Stimulated activated CD8-positive, alpha-beta memory T cell treated with anti-CD3 and anti-CD28 coated beads, Interleukin-4, amount 100 ng/mL, for 24 hours (primary cell): Measurements from ENCODE around the gene STAG2.
"Not testable (repeated sequence)": the region's sequence is repeated elsewhere in the genome, so short reads cannot be mapped to it uniquely, and the experiment has no call there.

Experiments
- DNase-seq: peaks from one replicate; pipeline ENCODE4 v3.0.0-alpha.2; 2020; ENCODE audit warnings: low read depth

The STAG2 gene

DNA sequence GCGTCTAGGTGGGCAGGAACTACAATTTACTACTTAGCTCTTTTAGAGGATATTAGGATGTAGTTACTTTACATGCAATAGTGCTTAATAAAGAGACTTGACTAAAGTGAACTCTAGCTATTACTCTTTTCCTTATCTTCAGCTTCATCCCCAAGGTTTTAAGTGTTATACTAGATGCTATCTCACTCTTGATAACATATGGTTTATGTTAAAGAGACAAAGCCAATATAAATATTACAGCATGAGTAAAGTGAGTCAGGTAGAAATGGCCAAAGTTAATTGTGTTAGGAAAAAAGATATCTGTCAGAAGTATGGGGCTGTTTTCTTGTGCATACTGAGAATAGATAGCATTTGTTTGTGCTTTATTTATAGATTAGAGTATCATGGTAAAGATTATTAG lies 80.5 kb downstream of the STAG2 start:
- DNase-seq: no peak

DNA sequence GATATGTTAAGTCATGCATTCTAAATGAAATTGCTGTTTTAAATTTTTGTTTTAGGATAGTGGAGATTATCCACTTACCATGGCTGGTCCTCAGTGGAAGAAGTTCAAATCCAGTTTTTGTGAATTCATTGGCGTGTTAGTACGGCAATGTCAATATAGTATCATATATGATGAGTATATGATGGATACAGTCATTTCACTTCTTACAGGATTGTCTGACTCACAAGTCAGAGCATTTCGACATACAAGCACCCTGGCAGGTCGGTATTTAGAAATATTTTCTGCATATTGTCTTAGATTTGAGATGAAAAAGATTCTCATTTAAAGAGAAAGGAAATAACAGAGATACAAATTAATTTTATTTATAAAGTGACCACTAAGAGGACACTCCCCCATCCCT lies 83.6 kb downstream of the STAG2 start:
- DNase-seq: no peak

DNA sequence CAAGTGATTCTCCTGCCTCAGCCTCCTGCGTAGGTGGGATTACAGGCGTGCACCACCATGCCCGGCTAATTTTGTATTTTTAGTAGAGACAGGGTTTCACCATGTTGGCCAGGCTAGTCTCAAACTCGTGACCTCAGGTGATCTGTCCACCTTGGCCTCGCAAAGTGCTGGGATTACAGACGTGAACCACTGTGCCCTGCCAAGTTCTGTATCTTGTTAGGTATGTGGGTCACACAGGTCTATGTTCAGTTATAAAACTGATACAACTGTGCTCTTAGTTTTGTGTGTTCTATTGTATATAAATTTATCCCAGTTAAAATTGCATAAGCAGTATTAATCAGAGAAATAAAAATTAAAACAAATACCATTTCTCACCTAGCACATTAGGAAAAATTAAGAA lies 122.9 kb downstream of the STAG2 start:
- not testable (repeated sequence) for DNase-seq

DNA sequence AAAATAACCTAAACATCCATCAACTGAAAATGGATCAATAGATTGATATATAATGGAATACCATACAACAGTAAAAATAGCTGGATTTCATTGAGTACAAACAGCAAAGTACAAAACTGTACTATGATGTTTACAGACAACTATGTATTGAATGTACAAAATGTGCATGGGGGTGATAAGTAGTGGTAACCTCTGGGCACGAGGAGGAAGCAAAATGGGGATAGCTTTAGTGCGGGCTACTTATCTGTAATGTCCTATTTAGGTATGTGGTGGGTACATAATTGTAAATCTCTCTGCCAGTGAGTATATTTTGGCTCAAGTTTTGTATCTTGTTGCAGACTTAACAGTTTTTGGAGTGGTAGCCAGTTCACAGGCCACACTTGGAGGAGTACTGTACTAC lies 123.6 kb downstream of the STAG2 start:
- no peak for DNase-seq

DNA sequence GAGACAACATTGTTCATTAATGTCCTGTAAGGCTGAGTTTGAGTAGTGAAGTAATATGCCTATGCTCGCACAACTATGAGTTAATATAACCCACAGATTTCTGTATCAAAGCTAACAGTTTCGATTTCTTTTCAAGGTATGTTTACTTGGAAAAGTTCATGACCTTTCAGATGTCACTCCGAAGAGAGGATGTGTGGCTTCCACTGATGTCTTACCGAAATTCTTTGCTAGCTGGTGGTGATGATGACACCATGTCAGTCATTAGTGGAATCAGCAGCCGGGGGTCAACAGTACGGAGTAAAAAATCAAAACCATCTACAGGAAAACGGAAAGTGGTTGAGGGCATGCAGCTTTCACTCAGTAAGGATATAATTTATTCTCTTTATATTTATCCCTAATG lies 124.9 kb downstream of the STAG2 start:
- no peak for DNase-seq

DNA sequence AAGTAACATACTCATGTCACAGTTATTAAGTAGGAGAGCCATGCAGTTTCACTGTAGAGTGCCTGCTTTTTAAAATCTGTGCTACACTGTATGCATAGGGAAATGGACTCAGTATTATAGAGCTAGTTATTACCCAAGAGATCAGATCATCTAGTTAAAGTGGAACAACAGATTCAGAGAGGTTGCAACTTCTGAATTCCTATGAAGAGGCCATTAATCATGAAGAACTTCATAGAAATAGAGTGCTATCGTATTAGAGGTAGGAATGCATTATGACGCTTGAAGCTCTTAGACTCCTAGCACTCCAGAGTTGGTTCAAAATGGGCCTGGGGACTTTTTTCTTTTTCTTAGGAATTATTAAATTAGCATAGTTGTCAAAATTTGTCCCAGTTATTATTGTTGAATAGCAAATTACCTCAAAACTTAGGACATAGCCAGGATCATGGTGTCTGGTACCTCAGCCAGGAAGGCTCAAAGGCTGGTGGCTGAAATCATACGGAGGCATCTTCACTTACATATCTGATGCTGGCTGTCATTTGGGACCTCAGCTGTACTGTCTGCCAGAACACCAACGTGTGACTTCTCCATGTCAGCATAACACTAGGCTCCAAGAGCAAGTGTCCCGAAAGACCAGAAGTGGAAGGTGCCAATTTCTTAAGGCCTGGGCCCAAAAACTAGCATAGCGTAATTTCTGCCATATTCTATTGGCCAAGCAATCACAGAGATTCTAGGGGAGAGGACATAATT lies 125.7 kb downstream of the STAG2 start:
- DNase-seq: no peak

DNA sequence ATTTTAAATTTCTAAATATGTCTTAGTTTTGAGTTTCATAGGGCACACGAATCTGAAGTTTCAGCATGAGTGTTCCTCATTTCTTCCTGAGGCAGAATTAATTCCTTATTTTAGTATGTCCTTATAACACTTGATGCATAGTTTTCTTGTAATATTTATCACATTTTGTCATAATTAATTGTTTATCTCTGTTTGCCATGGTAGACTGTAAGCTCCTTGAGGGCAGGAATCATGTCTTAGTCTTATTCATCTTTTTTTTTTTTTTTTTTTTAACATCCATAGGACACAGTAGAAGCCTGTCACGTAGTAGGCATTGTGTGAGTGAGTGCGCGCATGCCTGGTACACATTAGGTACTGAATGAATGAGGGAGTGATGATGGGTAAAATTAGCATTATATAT lies 131.7 kb downstream of the STAG2 start:
- no peak for DNase-seq

DNA sequence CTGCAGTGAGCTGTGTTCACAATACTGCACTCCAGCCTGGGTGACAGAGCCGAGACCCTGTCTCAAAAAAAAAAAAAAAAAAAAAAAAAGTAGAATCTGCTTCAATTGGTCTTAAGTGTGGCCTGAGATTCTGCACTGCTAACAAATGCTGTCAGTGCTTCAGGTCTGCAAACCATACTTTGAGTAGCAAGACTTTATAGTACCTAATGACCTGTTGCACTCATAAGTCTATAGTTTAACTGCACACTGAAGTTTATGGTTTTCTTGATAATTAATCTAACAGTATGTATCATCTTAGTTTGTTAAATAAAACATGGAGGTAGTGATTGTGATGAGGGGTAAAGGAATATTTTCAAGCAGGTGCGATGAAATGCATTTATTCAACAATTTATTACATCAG lies 135.6 kb downstream of the STAG2 start:
- no peak for DNase-seq

DNA sequence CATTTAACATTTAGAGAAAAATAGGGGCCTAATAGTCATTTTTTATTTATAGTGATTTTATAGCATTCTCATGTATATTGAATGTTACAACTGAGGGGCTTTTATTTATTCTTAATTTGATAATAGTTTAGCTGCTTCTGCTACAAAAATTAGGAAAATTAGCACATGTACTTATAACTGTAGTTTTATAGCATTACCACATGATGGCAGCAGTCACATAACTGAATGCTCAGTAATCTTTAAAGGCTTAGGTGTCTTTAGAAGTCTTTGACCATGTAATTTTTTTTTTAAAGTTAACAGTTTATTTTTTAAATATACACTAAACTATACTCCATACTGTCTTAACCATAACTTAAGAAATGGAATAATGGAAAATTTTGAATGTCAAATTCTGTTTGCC lies 136.6 kb downstream of the STAG2 start:
- no peak for DNase-seq

DNA sequence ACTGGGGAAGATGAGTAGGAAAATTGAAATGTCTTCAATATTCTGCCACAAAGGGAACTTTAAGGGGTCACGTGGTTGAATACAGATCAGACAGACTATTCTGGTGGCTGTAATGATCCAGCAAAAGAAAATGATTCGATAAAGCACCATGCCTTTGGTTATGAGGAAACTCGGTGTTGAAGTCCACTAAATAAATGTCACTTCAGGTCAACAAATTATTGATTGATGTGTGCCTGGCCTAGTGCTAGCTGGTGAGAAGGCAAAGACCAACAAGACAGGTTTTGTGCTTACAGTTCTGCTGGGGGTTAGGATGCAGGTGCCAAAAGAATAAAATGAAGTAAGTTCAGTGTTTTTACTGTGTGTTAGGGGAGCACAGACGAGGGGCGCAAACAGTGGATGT lies 142.5 kb downstream of the STAG2 start:
- no peak for DNase-seq

DNA sequence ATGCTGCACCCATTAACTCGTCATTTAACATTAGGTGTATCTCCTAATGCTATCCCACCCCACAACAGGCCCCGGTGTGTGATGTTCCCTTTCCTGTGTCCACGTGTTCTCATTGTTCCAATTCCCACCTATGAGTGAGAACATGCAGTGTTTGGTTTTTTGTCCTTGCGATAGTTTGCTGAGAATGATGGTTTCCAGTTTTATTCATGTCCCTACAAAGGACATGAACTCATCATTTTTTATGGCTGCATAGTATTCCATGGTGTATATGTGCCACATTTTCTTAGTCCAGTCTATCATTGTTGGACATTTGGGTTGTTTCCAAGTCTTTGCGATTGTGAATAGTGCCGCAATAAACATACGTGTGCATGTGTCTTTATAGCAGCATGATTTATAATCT lies 143.0 kb downstream of the STAG2 start:
- not testable (repeated sequence) for DNase-seq

DNA sequence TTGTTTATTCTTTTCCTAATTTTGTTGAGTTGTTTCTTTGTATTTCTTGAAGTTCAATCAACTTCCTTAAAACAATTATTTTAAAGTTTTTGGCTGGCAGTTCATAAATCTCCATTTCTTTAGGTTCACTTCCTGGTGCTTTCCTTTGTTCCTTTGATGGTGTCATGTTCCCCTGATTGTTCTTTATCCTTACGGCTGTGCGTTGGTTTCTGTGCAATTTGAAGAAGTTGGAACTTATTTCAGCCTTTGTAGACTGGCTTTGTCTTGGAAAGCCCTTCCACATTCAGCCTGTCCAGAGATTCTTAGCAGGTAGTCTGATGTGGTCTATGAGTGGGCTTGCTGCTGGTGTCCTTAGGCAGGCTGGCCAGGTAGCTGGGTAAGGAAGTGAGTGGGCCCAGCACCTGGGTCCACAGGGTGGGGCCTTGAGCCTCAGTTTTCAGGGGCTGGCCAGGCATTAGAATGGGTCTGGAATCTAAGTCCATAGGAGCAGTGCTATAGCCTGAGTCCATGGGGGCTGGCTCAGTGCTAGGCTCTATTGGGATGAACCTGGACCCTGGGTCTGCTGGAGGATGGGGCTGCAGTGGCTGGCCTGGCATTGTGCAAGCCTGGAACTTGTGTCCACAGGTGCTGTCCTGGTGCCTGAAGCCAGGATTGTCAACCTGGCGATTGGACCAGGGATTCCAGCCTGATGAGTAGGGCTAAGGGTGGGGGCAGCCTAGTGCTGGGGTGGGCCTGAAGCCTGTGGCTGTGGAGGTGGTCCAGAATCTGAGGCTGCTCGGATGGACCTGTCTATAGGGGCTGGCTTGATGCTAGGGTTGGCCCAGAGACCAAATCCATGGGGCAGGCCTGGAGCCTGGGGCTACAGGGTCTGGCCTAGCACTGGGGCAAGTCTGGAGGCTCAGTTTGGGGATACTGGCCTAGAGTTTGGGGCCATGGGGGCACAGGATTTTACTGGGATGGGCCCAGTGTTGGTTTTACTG lies 152.4 kb downstream of the STAG2 start:
- DNase-seq: no peak

DNA sequence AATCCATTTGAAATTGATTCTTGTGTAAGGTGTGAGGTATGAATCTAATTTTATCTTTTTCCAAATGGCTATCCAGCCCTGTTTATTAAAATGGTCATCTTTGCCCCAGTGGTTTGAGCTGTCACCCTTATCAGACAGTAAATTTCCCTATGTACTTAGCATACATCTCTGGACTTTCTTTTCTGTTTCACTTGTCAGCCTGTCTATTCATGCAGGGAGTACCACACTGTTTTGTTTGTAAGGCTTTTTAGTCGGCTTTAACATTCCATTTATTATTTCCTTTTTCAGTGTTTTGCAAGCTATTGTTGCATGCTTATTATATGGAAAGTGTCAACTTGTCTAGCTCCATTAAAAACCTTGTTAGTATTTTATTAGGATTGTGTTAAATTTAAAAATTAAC lies 155.8 kb downstream of the STAG2 start:
- no peak for DNase-seq

DNA sequence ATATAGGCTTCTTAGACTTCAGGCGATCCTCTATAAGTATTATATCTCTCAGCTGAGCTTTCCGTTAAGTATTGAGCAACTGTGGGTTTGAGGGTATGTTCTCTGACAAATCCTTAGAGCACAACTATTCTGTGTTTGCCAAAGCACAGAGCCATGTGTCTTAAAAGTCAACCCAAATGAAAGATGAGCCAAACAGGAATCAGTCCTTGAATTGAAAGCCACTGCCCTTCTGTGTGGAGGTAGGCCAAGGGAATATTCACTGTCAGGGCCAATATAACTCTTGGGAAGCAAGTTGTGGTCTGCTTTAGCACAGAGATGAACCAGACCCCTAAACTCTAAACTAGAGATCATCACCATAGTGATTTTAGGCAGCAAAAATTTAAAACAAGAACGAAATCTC lies 164.0 kb downstream of the STAG2 start:
- no peak for DNase-seq

DNA sequence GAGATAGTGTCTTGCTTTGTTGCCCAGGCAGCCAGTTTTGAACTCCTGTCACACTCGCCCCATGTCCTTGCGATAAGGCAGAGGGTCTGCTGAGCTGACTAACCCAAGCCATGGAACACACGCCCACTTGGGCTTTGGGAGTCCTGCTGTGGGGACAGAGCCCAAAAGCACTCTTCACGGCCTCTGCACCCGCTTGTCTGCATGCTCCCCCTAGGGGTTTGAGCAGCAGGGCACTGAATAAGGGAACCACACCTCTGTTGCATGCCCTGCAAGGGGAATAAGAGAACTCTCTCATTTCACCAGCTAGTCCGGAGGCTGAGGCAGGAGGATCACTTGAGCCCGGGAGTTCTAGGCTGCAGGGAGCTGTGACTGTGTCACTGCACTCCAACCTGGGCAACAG lies 166.0 kb downstream of the STAG2 start:
- no peak for DNase-seq

DNA sequence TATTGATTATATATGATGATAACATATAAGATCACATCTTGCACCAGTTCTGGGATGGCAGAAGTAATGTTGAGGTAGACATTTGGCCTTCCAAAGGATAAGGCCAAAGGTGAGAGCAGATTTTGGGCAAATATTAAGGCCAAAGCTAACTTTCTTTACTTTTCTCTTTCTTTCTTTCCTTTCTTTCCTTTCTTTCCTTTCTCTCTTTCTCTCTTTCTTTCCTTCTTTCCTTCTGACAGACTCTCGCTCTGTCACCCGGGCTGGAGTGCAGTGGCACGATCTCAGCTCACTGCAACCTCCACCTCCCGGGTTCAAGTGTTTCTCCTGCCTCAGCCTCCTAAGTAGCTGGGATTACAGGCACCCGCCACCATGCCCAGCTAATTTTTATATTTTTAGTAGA lies 170.9 kb downstream of the STAG2 start:
- not testable (repeated sequence) for DNase-seq

DNA sequence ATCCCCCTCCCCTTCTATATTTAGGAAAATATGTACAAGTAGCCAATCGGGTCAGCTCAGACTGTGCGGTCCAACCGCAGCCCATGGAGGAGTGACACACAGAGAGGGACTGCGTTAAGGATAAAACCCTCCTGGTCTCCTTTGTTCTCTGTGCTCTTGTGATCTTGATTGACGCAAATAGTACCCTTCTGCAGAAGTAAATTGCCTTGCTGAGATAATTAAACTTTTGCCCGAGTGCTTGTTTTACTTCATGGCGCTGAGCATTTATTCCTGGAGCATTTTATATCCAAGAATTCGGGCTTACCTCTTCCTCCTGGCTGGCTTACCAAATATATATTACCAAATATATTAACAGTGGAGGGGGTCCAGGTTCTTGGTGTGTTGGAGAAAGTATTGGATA lies 184.2 kb downstream of the STAG2 start:
- DNase-seq: no peak

DNA sequence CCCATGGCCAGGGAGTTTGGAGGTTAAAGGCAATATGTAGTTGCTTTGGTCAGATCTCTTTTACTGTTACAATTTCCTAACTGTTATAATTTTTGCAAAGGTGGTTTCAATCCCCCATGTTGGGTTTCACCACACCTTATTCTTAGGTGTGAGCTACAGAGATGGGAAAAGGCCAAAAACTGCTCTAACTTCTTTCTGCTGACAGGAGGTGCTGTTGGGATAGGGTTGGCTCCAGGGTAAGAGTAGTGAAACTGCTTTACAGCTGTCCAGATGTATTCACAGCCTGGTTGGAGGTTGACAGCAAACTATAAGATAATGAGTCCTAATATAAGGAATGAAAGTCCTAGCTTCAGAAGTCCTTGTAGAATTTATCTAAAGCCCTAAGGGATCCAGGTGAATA lies 189.7 kb downstream of the STAG2 start:
- DNase-seq: no peak
